NCI-H524 (cell line): ENCODE data around the gene ETFB.

Experiments used
- DNase-seq, 2 experiments: peaks; one replicate each; lab custom pipeline; 2025; lab: John Stamatoyannopoulos, UW

Gene ETFB

DNA sequence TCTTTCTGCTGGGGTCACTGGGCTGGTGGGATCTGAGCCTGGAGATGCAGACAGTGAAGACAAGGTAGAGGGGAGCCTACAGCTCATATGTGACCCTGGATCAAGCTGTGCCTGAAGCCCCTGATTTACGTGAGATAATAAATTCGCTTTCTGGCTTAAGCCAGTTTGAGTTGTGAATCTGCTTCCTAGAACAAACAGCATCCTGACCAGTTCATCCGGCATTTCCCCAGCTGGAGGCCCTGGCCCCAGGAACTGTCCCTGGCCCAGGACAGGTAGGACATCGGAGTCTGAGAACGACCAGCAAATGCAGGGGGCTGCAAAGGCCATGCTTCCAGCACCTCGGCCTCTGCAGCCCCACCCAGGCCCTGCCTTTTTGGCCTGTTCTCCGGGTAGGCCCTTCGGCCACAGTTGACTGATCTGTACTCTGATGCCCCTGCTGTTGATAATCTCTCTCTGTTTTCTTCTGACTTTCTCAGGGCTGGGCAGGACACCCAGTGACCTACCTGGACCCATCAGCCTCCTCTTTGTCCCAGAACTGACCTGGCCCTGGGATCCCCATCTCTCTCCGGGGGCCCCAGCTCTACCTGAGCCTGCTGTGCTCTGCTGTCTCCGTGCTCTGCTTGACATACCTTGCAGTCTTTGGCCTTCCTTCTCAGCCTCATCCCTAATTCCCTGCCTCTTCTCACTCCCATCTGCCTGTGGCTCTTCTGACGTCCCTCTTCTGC, 14.8 kb downstream of the ETFB start:
- DNase-seq, result no peak

DNA sequence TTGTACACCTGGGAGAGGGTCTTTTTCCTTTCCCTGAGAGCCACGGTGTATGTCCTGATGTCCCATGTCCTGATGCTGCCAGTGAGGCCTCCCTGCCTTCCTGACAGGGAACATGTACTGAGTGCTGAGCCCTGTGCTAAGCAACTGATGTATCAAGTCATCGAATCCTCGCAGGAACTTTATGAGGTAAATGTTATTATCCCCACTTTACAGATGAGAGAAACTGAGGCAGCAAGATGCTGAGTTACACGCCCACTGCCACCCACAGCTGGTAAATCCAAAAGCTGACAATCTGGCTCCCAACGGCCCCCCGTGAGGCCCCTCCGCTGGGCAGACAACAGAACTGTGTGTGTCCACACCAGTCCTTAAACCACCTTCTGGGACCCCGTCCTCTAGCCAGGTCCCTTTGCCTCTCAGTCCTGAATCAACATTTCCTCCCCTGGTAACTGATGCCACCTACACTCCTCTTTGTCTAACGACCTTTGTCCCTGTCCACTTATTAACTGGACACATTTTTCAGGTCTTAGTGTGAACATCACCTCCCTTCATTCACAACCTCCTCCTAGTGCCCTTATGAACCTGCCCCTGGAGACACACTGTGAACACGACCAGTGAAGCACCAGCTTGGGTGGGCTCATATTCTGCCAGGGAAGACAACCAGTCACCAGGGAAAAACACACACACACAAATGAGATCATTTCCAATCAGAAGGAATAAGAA, 18.8 kb downstream of the ETFB start:
- no peak for DNase-seq

- DNase-seq, result no peak
Observed at GRCh38 chr19:51346742-51347141, 19.4 kb downstream of the ETFB start.

DNA sequence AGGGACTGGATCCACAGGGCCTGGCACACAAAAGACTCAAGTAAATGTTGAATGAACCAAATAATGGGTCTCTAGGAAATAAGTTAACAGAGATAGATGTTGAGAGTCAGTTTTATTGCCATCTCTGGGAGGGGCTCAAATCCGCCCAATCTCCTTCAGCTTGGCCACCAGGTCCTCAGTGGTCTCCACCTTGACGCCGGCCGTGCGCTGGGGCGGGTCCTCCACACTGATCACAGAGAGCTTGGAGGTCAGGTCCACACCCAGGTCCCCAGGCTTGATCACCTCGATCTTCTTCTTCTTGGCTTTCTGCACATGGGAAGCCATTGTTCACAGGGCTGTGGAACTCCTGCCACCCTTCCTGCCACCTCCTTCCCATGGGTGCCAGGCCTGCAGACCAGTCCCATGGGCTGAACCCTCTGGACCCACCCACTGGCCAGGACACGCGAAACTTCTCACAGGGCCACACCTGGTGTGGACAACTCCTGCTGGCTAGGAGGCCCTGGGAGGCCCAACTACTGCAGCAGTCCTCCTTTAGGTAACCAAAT, 21.0 kb downstream of the ETFB start:
- DNase-seq, result no peak

DNA sequence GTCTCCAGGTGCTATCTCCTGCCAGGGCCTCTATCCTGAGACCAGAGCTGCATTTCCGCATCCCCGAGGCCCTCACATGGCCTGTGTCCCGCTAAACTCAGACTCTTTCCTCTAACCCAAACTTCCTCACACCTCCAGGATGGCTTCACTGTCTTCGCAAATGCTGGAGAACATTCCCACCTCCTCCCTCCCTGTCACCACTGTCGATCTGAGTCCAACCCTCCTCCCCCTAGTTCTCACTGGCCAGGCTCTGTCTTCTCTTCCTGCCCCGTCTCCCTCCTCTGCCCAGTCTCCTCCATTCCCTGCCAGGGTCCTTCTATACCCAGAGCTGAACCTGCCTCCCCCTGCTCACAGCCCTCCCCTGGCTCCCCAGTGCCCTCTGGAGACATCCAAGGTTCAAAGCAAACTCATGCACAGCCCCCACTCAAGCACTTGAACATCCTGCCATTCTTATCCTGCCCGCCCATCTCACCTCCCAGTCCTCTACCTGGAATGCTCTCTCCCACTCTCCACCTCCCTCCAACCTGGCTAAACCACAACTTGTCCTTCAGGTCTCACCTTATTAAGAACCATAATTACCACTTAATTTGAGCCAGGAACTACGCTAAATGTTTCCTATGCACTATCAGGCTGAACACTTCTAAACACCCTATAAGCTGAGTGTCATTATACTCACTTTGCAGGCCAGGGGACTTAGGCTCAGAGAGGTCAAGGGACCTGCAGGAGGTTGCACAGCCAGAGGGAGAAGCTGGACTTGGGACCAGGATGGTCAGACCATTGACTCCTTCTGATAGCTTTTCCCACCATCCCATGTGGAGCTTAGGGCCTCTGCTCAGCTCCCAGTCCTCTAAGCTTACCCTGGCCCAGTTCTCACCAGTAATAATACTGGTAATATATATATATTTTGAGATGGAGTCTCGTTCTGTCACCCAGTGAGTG, 23.3 kb downstream of the ETFB start:
- DNase-seq, result no peak

GRCh38 chr19:51341976-51342580, 24.1 kb downstream of the ETFB start, which contains the start of gene VSIG10L:
Gene VSIG10L (minus strand): TSS chr19:51342139. CDS start chr19:51342124, 15 bp downstream.
- no peak for DNase-seq

GRCh38 chr19:51341066-51341465, 25.1 kb downstream of the ETFB start:
- no peak for DNase-seq

DNA sequence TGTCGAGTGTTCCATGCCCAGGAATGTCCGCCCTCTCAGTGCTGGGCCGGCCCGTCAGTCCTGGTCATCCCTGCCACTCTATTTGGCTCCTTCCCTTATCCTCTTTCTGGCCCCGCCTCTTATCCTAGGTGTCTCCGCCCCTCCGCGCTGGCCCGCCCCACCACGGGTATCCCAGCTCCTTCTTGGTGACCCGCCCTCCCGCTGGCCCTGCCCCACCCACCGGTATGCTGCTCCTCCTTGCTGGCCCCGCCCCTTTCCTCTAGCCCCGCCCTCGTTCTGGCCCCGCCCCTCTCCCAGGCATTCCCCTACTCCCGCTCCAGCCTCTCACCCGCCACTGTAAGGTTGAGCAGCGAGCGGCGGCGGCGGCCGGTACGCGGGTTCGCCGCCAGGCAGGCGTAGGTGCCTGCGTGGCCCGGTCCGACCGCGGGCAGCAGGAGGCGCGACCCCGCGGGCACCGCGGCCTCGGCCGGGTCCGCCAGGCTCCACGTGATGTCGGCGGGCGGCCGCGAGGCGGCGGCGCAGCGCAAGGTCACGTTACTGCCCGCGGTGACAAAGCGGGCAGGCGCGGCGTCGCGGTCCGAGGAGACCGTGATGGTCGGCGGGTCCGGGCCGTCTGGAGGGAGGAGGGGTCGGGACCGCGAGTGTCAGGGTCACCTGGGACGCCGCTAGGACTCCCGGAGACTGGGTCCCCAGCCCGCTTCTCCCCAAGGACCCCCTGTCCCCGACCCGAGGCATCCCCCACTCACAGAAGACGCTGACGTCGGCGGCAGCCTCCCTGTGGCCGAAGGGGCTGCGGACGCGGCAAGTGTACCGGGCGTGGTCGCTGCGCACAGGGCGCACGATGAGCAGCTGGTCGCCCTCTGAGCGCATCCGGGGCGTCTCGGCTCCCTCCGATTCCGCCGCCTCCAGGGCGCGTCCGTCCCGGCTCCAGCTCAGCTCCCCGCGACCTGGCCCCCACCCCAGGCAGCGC, 26.2 kb downstream of the ETFB start:
- no peak for DNase-seq

- DNase-seq, result no peak
Observed at GRCh38 chr19:51339313-51339686, 26.9 kb downstream of the ETFB start.

GRCh38 chr19:51338563-51339312, 27.4 kb downstream of the ETFB start:
- DNase-seq, result peak in 1 of 2 experiments; percentile 7

GRCh38 chr19:51337861-51338562, 28.2 kb downstream of the ETFB start:
- DNase-seq, result no peak

DNA sequence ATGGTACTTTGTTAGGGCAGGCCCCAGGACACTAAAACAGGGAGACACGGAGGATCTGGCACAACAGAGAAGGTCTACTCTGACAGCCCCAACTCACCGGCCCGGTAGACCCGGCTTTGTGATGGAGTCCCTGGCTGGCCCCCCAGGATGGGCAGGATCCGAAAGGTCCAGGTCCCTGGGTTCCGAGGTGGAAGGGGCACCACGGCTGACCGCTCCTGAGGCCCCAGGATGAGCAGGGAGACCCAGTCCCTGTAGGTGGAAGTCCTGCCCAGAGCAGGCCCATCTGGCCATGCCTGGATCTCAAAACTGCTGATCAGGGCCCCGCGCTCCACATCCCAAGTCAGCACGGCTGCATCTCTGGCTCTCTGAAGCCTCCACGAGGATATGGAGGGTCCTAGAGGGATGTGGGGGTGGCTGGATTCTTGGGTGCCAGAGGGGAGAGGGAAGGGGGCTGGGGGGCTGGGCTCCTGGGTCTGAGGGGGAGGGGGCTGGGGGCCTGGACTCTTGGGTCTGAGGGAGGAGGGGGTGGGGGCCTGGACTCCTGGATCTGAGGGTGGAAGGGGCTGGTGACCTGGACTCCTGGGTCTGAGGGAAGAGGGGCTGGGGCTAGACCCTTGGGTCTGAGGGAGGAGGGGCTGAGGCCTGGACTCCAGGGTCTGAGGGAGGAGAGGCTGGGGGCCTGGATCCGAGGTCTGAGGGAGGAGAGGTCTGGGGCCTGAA, 28.9 kb downstream of the ETFB start:
- no peak for DNase-seq

GRCh38 chr19:51333836-51334460, 32.2 kb downstream of the ETFB start:
- DNase-seq, result no peak

GRCh38 chr19:51331716-51332115, 34.5 kb downstream of the ETFB start:
- DNase-seq, result no peak

GRCh38 chr19:51331193-51331592, 35.0 kb downstream of the ETFB start:
- no peak for DNase-seq

- DNase-seq, result no peak
Observed at GRCh38 chr19:51330366-51330765, 35.8 kb downstream of the ETFB start.

DNA sequence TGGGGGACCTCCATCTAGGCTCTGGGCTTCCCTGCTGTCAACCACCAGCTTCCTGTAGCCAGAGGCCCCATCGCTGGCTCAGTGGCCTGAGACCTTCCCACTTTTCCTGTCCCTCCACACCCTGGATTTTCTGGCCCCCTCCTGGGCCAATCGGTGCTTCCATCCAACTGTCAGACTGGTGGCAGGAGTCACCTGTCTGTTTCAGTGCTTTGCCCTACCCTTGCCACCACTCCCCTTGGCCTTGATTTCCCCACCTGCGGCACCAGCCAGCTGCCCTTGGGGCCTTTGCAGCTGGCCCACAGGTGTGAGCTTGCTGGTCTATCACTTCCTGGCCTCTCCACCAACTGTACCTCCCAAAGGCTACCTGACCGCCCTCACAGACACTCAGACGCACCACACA, 36.8 kb downstream of the ETFB start:
- DNase-seq, result no peak
